ENCODE results near the gene GLRX.

GLRX gene

DNA sequence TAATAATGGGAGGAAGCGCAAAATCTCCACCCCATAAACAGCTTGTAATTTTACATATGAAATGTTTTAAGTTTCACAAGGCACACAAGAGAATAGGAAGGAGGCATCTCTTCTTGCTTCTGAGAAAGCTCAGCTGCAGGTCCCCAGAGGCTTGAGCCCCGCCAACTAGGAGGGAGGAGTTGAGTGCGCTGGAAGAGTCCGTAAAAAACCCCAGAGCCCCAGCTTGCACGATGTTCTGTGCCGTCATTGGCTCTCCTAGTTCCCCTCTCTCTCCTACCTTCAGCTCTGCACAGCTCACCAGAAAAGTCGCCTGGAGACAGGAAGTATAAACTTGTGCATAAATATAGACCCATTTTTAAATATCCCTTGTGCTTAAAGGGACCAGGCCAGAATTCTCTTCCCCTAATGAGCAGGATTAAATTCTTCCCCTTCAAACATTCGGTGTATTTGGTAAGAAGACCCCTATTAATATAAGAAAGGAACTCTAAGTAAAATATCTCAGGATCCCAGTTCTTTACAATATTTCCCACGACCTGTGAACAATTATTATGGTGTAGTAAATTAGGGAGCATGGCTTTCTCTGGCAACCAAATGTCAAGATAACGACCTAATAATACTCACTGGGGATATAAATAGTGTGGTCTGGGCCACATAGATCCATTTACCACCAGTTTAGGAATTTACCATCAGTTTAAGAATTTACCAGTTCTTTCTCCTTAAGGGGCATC is 13.7 kb downstream of the GLRX start:
- DNase-seq (ENCODE audit: low read depth) = no peak

DNA sequence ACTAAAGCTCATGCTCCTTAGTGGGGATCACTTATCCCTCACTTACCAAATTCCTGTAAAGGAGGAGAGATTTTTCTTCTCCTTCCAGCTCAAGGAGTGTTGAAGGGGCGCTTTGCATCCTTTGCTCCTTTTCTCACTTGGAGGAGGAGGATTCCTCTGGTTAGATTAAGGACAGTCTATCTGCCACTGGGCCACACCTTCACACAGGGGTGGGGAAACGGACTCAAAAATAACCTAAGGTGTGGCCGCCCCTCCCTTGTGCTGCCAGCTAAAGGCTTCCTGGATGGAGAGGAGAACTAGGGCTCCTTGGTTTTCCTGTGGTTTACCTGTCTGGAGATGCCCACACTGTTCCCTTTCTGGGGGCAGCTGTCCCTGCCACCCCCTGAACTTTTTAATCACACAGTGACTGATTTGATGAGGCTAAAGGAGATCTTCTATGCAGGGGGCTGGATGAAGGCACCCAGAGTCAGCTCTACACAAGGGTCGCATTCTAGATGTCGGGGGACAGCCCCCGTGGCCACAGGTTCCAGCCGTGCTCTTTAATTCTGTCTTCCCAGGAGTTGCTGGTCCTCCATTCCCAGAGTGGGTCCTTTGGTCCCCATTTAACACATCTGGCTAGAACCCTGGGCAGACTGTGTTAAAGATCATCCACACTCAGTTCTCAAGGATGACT is 14.4 kb downstream of the GLRX start:
- DNase-seq (ENCODE audit: low read depth) = no peak

DNA sequence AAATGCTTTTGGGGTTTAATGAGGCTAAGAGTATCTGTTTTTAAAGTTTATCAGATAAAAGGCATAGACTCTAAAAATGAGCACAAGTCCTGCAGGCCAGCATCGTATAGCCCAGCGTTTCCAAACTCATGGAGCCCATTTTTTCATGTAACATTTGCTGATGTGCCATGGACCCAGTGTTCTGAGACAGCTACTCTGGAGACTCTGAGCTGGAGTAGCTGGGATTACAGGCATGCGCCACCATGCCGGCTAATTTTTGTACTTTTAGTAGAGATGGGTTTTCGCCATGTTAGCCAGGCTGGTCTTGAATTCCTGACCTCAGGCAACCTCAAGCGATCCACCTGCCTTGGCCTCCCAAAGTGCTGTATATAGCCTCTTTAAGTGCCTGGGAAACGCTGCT is 15.8 kb downstream of the GLRX start:
- no peak for DNase-seq (ENCODE audit: low read depth)

DNA sequence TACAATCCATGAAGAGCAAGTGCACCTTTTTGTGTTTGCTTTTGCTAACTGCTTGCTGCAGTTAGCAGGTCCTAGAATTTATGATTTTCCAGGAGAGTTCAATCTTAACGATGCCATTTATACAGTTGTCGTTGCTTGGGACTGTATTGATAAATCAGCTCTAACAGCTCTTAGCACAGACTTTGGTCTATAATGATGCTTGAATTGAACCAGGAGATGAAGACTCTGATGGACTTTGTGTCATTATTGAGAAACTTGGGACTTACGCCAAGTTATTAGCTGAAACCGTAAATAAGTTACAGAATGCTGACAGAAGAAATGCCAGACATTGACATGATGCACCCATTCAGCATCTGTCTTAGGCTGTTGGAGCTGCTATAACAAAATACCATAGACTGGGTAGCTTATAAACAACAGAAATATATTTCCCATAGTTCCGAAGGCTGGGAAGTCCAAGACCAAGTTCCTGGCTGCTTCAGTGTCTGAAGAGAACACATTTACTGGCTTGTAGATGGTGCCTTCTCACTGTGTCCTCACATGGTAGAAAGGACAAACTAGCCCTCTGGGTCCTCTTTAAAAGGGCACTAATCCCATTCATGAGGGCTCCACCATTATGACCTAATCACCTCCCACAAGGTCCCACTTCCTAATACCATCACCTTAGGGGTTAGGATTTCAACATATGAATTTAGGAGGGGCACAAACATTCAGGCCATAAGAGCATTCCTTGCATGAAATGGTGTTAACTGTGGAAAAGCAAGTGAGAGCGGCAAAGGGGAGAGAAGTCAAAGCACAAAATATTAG is 17.6 kb downstream of the GLRX start:
- no peak for DNase-seq (ENCODE audit: low read depth)

DNA sequence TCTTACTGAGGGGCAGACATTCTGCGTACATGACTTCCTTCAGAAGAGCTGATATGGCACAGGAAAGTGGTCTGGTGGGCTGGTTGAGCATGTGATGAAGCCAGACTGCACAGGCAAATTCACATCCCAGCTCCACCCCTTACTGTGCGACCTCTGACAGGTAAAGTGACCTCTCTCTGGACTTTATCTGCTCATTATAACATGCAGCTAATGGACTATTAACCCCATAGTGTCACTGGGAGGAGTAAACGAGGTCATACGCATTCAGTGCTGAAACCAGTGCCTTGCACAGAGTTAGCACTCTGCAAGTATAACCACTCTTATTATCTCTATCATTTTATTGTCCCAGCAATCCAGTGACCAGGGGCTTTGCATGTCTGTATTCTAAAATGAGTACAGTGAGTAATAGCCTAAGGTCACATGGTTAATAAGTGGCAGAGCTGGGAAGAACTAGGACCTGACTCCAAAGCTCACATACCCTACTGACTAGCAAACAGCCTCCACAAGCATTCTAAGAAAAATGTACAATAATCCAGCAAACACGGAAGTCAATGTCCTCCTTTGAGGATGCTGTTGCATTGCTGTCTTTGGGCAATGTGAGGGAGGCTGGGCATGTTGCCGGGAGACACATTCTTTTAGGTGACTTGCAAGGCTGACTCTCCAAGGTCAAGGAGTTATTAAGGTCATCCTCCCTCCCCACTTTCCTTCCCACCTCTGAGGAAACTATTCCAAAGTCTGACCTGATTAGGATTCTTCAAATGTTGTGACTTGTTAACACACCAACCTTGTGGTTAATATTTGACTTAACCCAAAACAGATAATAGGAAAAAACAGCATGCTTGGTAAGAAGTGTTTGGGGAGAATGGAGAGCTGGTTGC is 19.0 kb downstream of the GLRX start:
- DNase-seq (ENCODE audit: low read depth) = no peak

DNA sequence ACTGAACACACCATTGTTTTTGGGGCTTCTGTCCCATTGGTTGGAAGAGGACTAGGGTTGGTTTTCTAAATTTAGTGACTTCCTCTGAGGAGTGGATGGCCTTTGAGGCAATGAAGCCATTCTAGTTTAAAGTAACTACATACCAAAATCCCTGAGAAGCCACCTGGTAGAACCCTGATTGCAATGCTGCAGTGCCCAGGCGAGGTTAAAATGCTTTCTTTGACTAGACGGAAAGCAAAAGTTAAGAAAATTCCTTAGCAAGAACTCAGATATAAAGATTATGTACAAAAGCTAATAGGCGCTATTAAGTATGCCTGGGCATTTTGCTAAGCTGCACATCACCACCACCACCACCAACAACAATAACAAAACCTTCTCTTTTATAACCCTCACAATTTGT is 20.6 kb downstream of the GLRX start:
- no peak for DNase-seq (ENCODE audit: low read depth)

DNA sequence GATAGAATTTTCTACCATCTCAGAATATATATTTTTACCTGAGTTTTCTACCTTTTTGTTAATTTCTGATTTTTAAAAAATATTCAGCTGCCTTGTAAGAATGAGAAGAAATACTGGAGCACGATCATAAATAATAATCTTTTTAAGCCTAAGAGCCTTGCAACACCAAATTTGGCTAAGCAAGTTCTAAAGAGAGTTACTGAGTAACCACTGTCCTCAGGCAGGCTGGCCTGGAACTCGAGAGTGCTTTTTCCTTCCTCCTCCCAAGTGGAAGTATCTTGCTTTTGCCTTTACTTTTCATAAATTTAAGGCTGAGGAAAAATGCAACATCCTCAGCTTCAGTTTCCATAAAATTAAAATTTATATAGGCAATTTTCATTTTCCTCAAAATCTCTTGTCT is 21.0 kb downstream of the GLRX start:
- no peak for DNase-seq (ENCODE audit: low read depth)

DNA sequence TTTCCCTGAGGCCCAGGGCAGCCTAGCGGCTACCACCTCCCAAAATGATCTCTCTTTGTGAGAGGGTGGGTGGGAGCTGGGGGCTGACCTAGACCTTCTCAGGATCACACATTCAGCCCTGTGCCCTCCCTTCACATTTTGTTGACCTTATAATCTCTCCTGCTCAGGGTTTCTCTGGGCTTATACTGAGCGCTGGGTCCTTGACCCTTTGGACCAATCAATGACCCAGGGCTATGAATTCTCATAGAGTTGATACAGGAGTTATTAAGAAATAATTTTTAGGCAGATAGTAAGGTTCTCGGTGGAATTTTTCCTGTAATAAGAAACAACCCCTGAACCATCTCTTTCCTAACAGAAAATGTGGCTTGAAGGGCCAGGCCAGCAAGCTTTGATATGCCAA is 22.0 kb downstream of the GLRX start:
- no peak for DNase-seq (ENCODE audit: low read depth)

DNA sequence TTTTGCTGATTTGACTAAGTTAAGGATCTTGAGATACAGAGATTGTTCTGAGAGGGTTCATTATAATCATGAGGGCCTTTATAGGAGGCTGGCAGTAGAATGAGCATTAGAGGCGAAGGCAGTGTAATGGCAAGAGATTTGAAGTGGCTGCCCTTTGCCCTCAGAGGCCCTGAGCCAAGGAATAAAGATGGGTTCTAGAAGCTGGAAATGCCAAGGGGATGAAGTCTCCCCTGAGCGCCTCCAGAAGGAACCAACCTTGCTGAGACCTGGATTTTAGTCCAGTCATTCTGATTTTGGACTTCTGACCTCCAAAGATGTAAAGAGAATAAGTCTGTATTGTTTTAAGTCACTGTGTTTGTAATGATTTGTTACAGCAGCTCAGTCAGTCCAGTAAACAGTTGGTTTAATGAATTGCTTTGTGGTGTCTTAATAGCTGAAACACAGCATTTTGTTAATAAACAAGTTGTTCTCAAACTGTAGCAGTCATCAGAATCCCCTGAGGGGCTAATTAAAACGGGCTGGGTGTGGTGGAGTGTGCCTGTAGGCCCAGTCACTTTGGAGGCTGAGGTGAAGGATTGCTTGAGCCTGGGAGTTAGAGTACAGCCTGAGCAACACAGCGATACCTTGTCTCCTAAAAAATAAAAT is 23.2 kb downstream of the GLRX start:
- no peak for DNase-seq (ENCODE audit: low read depth)

DNA sequence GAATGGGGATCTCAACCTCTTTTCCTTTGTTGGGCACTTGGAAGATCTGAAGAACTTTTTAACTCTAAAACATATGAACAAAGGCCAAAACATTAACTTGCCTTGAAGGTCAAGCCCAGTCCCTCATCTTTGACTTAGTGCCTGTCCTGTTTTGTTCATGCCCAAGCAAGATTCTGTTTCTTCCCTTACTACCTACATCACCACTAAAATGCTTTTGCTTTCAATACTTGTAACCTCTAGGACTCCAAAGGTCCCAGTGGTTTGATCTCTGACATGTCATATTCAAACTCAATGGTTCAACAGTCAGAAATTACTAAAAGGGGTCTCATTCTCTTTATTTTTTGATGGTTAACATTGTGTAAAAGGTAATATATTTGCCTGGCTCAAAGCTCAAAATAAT is 24.0 kb downstream of the GLRX start:
- DNase-seq (ENCODE audit: low read depth) = no peak

DNA sequence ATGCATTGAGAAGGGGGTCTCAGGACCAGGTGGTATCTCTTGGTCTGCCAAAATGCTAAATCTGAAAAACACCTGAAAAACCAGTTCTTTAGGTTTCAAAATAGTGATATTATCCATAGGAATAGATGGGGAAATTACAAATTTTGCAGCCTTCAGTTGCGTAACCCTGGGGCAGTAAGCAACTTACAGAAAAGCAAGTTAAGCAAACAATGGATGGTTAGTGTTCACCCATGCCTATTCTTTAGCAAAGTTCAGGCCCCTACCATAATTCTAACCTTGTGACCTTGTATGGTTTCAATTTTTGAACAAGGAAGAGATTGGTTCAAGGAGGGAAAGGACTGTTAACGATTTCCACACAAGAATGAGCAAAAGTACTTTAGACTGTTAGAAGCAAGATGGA is 24.5 kb downstream of the GLRX start:
- no peak for DNase-seq (ENCODE audit: low read depth)

DNA sequence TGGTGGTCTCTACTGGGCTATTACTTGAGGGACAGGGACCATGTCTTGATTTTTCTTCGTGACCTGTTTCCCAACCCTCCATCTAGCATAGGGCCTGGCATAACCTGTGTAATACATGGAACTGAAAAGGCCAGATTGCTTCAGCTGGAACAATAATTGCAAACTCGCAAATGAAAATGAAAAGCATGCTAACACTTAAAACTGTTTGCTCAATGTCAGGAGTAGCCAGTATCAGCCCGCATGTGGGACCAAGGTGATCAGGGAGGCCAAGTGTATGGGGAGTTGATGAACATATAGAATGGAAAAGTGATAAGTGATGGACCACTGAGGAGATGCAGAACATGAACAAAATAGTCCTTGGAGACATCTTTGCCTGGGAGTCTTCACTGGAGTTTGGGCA is 25.2 kb downstream of the GLRX start:
- DNase-seq (ENCODE audit: low read depth) = no peak

DNA sequence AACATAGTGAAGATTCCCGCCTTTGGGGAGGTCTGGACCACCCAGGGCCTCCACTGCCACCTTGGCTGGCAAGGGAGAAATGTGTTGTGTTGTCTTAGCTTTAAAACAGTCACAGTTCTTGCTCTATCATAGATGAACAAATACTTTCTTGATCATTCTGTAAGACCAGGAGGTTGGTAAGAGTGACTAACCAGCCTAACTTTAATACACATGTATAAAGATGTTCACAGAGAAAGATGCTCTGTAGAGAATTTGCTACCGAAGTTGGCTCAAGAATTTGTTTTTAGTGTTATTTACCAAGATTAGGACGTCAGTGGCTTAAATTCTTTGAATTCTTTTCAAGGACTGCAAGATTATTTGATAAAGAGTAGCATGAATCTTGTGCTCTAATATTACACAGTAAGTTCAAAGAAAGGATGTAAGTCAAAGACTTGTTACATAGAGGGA is 28.4 kb downstream of the GLRX start:
- no peak for DNase-seq (ENCODE audit: low read depth)

DNA sequence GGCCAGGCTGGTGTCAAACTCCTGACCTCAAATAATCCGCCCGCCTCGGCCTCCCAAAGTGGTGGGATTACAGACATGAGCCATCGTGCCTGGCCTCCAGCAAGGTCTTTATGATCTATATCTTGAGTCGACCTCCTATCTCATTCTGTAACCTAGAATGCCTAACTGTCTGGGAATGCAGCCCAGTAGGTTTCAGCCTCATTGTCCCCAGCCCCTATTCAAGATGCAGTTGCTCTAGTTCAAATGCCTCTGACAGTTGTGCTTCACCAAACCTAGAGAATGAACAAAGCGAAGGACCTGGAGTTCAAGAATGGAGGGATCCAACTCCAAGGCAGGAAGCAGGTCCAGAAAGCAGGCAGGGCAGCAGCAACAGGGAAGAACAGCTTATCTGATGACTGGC is 30.8 kb downstream of the GLRX start:
- DNase-seq (ENCODE audit: low read depth) = no peak

DNA sequence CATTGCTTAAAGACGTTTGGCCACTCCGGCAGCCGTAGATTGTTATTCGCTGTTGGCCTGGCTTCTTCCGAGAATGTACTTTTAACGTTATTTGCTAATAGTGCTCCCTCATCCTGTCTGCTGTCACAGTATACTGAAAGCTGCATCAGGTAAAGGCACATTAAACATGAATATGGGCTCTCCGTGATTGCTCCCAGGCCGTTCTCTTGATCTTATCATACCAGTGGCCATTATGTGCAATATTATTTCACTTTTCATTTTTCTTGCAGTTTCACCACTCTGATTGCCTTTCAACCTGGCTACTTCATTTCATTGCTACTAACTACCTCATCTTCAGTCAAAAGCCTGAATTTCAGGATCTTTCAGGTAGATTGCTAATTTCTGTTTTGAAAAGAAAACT is 34.0 kb downstream of the GLRX start:
- DNase-seq (ENCODE audit: low read depth) = no peak

DNA sequence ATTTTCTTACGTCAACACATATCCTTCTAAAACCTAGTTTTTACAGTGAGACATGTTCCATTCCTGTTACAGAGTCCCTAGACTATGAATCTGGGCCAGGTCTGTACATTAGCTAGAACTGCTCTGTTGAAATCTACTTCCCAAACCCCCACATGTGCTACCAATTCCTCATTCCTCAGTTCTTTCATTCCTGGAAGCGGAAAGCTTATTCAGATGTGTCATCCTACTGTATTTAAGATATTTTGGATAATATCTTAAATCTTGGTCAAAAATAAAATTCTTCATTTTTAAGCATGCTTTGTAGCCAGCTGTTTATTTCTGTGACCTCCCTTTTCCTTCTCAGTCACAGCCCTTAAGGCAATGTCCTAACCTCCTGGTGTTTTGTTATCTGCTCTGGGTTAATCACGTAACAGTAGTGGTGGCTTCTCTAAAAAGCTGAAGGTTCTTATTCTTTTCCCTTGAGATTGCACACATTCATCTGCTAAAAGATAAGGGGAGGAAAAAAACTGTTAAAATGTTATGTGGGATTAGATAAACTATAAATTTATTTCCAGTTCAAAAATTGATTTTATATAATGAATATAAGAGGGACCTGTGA is 35.6 kb downstream of the GLRX start:
- DNase-seq (ENCODE audit: low read depth) = no peak

DNA sequence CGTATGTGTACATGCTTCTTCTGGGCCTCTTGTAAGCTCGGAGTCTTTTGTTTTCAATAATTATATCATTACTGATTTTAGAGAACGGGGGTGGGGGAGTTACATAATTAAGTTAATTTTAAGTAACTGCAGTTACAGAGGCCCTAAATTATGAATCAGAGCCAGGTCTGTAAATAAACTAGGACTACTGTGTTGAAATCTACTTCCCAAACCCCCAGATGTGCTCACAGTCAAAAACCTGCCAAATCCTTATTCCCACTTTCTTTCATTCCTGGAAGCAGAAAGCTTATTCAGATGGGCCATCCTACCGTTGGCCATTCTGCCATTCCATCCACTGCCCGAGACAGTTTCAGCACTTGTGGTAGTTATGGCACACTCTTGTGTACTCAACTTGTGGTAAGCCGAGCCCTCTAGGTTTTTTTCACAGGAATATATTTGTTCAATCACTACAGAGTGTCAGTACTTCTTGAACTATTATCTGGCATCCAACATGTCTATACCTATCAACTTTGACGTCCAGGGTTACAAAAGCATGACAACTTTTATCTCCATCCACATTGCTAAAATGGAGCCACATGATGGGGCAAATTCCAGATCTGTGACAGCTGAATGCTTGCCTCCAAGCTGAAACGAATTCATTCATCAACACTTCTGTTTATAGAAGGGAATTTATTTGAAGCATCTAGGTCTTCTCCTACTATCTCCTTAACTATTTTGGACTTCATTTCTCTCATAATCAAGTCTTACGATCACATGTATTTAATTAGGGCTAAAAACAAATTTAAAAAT is 37.8 kb downstream of the GLRX start:
- DNase-seq (ENCODE audit: low read depth) = no peak

DNA sequence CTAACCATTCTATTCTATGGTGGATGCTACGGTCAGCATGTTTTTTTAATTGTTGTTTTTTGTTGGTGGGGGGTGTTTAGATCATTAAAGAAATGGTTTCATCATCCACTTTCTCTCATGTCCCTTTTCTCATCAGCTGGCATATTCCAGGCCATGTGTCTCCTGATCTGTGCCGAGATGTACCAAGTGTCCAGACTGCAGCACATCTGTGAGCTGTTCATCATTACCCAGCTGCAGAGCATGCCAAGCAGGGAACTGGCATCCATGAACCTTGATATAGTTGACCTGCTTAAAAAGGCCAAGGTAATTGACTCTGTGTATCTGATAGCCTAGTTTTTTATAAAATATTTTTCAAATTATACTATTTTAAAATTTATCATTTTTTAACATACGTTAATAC is 38.9 kb downstream of the GLRX start:
- DNase-seq (ENCODE audit: low read depth) = no peak

DNA sequence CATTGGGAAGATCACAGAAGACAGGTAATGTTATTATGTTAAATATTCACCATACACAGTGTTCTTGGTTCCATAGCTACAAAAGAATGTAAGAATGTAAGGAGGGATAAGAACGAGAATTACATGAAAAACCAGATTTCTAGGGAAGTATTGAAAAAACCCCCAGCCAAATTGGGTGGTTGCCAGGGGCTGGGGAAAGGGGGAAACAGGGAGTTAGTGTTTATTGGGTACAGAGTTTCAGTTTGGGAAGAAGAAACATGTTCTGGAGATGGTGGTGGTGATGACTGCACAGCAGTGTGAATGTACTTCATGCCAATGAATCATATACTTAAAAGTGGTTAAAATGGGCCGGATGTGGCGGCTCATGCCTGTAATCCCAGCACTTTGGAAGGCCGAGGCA is 40.3 kb downstream of the GLRX start:
- no peak for DNase-seq (ENCODE audit: low read depth)

DNA sequence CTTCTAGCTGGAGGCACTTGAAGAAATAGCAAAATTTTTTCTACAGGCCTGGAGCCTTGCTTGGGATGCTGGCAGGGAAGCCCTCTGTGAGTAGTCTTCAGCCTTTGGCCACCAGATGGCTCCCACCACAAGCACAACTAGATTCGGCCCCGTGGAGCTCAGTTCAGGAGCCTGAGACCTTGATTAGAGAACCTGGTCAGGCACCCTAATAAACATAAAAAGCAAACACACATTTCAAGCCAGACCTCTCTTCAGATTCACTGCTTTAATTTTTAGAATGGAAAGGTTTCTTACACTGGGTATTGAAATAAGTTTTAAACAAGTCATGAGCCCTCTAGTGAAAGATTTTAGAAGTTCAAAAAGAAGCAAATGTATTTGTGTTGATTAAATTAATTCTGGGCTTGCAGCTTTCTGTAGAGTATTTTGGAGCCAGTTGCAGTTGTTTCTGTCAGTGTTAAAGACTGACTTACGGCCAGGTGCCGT is 41.4 kb downstream of the GLRX start:
- DNase-seq (ENCODE audit: low read depth) = peak; percentile 44

Measured in stimulated activated CD8-positive, alpha-beta memory T cell treated with anti-CD3 and anti-CD28 coated beads, Interleukin-7, amount 100 ng/mL, for 24 hours (primary cell).